HG02981 (cell line): Measurements from ENCODE around the gene PSD2.

Experiments used
- ATAC-seq: cut with Tn5 transposase; IDR thresholded peaks from one replicate; pipeline ENCODE4 v1.9.1; 2021; ENCODE audit warnings: mild to moderate bottlenecking, moderate library complexity; ENCODE audit not compliant: unreplicated experiment

PSD2 gene

GRCh38 chr5:139872851-139873794 is 77.5 kb downstream of the PSD2 start:
- ATAC-seq = no peak

GRCh38 chr5:139875957-139876356 is 80.3 kb downstream of the PSD2 start:
- no peak for ATAC-seq

GRCh38 chr5:139877129-139877597 is 81.6 kb downstream of the PSD2 start:
- ATAC-seq = no peak

- ATAC-seq = no peak
Measured at GRCh38 chr5:139878093-139878492, 82.5 kb downstream of the PSD2 start.

GRCh38 chr5:139880416-139881142 is 85.0 kb downstream of the PSD2 start:
- no peak for ATAC-seq

GRCh38 chr5:139881143-139881733 is 85.6 kb downstream of the PSD2 start:
- ATAC-seq = no peak

- ATAC-seq = no peak
Measured at GRCh38 chr5:139882316-139882715, 86.7 kb downstream of the PSD2 start.

GRCh38 chr5:139882961-139883539 is 87.4 kb downstream of the PSD2 start:
- ATAC-seq = no peak

GRCh38 chr5:139884144-139884543 is 88.5 kb downstream of the PSD2 start:
- ATAC-seq = no peak

GRCh38 chr5:139884734-139885133 is 89.1 kb downstream of the PSD2 start:
- ATAC-seq = no peak

GRCh38 chr5:139885172-139885856 is 89.7 kb downstream of the PSD2 start:
- ATAC-seq = no peak

- ATAC-seq = no peak
Measured at GRCh38 chr5:139885857-139886208, 90.2 kb downstream of the PSD2 start.

- ATAC-seq = no peak
Measured at GRCh38 chr5:139886213-139886612, 90.6 kb downstream of the PSD2 start.

GRCh38 chr5:139888370-139888769 is 92.8 kb downstream of the PSD2 start:
- ATAC-seq = no peak

- ATAC-seq = no peak
Measured at GRCh38 chr5:139889410-139889809, 93.8 kb downstream of the PSD2 start.

GRCh38 chr5:139893873-139894272 is 98.3 kb downstream of the PSD2 start:
- no peak for ATAC-seq
